Measurements from ENCODE around the gene MYO3B.

Gene MYO3B

DNA sequence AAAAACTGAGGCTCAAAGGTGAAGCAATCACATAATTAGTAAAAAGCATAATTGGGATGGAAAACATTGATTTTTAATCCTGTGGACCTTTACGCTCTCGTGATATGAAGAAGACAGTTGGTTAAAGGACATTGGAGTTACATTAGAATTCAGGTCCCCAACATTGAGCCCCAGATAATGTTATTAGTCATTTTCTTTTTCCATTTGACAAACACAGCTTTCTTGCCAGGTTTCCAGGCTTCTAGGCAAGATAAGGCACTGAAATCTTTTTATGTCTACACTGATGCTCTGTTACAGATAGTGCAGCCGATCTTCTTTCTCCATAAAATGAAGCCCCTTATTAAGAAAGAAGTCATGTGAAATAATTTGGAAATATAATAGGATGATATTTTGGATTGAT, 38.5 kb downstream of the MYO3B start:
- TF ChIP-seq, protein P1, sequence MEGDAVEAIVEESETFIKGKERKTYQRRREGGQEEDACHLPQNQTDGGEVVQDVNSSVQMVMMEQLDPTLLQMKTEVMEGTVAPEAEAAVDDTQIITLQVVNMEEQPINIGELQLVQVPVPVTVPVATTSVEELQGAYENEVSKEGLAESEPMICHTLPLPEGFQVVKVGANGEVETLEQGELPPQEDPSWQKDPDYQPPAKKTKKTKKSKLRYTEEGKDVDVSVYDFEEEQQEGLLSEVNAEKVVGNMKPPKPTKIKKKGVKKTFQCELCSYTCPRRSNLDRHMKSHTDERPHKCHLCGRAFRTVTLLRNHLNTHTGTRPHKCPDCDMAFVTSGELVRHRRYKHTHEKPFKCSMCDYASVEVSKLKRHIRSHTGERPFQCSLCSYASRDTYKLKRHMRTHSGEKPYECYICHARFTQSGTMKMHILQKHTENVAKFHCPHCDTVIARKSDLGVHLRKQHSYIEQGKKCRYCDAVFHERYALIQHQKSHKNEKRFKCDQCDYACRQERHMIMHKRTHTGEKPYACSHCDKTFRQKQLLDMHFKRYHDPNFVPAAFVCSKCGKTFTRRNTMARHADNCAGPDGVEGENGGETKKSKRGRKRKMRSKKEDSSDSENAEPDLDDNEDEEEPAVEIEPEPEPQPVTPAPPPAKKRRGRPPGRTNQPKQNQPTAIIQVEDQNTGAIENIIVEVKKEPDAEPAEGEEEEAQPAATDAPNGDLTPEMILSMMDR (IDR thresholded peaks at IDR 0.05; ENCODE audit: low read depth, low read length, missing control alignments) = no peak
- DNase-seq (ENCODE audit: low read depth) = no peak
- H3K4me3 ChIP-seq (ENCODE audit: low read depth, low read length) = no peak overlapping the region

DNA sequence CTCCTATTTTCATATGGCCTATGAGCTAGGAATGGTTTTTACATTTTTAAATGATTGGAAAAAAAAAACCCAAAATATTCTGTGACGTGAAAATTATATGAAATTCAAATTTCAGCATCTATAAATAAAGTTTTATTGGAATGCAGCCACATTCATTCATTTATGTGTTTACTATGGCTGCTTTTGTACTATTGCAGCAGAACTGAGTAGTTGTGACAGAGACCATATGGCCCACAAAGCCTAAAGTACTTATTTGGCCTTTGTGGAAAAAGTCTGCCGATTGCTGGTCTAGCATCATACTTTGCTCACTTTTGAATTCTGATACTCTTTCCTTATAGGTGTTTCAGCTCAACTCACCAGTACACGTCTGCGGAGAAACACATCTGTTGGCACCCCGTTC, 39.0 kb downstream of the MYO3B start:
- TF ChIP-seq, protein P1 (IDR thresholded peaks at IDR 0.05; ENCODE audit: low read depth, low read length, missing control alignments) = no peak
- no peak for DNase-seq (ENCODE audit: low read depth)
- H3K4me3 ChIP-seq (ENCODE audit: low read depth, low read length) = no peak overlapping the region

DNA sequence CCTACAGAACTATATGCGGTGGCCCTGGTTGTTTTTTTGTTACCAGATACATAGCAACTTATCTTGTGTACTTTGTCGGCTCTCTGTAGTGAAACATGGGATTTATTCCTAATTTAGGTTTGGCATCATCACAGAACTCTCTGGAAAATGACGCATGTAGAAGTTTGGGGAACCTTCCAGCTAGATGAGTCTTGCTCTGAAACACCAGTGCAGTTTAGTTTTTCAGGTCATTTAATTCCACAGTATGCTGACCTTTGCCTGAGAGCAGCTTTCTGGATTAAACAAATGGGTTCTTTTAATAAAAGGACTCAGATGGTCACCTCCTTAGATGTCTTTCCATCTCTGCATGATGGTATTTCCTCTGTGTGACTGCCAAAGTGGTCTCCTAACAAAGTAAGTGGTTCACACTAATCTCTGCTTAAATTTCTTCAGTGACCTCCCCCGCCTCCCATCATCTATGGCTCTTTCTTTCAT, 39.9 kb downstream of the MYO3B start:
- no peak for DNase-seq (ENCODE audit: low read depth)
- H3K4me3 ChIP-seq (ENCODE audit: low read depth, low read length) = no peak overlapping the region
- TF ChIP-seq, protein P1 (IDR thresholded peaks at IDR 0.05; ENCODE audit: low read depth, low read length, missing control alignments) = no peak

DNA sequence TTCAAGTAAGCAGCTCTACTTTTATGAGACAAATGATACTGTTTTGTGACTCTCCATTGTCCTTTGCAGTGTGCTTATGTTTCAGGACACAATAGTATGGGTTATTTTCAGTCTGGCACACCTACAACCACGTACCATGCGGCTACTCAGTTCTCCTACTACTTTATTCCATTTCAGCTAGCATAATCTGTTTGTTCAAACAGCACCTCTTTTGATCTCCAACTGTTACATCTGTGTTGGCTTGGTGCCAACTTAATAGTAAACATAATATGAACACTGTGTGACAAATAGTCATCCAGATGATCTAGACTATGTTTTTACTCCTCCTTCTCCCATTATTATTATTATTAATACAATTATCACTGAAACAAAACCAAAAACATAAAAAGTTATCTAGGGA, 40.5 kb downstream of the MYO3B start:
- TF ChIP-seq, protein P1 (IDR thresholded peaks at IDR 0.05; ENCODE audit: low read depth, low read length, missing control alignments) = no peak
- no peak for DNase-seq (ENCODE audit: low read depth)
- no peak overlapping the region for H3K4me3 ChIP-seq (ENCODE audit: low read depth, low read length)

DNA sequence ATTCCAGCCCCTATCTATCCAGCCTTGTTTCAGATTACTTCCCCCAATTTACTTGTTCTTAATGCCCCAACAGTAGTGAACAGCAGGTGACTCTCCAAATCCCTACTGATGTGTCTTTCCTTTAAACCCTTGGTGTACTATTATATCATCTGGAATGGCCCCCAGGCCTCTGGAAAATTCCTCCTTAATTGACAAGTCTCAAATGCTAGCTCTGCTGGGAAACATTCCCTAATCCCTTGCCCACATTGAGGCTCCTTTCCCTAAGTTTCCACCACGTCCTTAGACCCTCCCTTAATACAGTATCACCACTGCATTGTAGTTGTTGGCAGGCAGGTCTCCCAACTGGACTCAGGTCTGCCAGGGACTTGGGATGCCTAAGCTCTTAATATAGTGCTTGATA, 41.0 kb downstream of the MYO3B start:
- TF ChIP-seq, protein P1 (IDR thresholded peaks at IDR 0.05; ENCODE audit: low read depth, low read length, missing control alignments) = no peak
- DNase-seq (ENCODE audit: low read depth) = no peak

DNA sequence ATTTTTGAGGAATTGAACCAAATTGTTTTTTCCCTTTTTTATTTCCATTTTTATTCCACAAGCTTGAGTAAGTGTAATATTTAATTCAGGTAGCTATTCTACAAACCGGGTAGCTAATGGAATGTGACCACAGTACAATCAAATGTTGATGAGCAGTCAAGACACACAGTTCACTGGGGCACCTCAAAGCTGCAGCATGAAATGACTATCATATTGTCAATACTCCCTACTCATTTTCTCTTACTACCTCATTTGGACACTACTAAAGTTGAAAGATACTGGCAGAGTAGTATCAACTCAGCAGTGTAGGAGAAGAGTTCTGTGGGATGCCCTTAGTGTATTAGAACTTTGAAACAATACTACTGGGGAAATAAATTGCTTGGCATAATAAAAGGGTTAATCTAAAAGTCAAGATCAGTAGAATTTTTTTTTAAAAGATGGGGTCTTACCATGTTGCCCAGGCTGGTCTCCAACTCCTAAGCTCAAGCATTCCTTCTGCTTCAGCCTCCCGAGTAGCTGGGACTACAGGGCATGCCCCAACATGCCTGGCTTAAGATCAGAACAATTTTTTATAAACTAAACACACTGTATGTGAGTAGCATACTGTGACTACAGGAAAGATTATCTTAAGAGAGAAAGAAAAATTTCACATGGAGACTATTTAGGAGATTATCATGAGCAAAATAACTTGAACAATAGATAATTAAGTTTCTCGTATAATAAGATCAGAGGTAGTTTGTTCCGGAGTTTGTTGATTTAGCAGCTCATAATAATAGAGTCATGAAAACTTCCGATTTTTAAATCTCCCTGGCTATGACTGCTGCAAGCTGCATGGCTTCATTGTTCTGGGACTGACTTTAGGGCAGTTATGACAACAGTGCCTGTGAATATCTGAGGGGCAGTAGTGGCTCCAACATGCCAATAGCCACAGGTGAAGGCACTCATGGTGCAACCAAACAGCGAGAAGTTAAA, 43.7 kb downstream of the MYO3B start:
- DNase-seq (ENCODE audit: low read depth) = no peak
- no peak overlapping the region for H3K4me3 ChIP-seq (ENCODE audit: low read depth, low read length)
- TF ChIP-seq, protein P1 (IDR thresholded peaks at IDR 0.05; ENCODE audit: low read depth, low read length, missing control alignments) = no peak

More for the DNA sequence above, 41.0 kb downstream of the MYO3B start:
- H3K4me3 ChIP-seq (ENCODE audit: low read depth, low read length) = no peak overlapping the region
